GM12873 (cell line): Measurements from ENCODE around the gene EIF4G1.
A peak's percentile ranks its signal among the peaks of the same experiment; 100 is the strongest.

Experiments used
- TF ChIP-seq, protein P1 (sequence below): IDR thresholded peaks from 2 replicates; pipeline ENCODE4 v1.5.1; 2012; ENCODE audit warnings: low read depth, mild to moderate bottlenecking, moderate library complexity, low read length, control low read depth; ENCODE audit not compliant: insufficient read depth; ENCODE audit errors: missing control alignments

EIF4G1 gene

DNA sequence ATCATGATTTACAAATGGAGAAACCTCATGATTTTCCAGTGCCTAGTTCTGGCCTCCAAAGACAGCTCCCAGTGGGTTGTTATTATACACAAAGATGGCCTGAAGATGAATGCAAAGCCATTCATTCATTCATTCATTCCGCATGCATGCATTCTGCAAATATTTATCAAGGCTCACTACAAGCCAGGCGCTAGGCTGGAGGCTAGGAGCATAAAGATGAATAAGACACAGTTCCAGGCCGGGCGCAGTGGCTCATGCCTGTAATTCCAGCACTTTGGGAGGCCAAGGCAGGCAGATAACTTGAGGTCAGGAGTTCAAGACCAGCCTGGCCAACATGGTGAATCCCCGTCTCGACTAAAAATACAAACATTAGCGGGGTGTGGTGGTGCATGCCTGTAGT, 17.8 kb upstream of the EIF4G1 start:
- TF ChIP-seq, protein P1, sequence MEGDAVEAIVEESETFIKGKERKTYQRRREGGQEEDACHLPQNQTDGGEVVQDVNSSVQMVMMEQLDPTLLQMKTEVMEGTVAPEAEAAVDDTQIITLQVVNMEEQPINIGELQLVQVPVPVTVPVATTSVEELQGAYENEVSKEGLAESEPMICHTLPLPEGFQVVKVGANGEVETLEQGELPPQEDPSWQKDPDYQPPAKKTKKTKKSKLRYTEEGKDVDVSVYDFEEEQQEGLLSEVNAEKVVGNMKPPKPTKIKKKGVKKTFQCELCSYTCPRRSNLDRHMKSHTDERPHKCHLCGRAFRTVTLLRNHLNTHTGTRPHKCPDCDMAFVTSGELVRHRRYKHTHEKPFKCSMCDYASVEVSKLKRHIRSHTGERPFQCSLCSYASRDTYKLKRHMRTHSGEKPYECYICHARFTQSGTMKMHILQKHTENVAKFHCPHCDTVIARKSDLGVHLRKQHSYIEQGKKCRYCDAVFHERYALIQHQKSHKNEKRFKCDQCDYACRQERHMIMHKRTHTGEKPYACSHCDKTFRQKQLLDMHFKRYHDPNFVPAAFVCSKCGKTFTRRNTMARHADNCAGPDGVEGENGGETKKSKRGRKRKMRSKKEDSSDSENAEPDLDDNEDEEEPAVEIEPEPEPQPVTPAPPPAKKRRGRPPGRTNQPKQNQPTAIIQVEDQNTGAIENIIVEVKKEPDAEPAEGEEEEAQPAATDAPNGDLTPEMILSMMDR: no peak

DNA sequence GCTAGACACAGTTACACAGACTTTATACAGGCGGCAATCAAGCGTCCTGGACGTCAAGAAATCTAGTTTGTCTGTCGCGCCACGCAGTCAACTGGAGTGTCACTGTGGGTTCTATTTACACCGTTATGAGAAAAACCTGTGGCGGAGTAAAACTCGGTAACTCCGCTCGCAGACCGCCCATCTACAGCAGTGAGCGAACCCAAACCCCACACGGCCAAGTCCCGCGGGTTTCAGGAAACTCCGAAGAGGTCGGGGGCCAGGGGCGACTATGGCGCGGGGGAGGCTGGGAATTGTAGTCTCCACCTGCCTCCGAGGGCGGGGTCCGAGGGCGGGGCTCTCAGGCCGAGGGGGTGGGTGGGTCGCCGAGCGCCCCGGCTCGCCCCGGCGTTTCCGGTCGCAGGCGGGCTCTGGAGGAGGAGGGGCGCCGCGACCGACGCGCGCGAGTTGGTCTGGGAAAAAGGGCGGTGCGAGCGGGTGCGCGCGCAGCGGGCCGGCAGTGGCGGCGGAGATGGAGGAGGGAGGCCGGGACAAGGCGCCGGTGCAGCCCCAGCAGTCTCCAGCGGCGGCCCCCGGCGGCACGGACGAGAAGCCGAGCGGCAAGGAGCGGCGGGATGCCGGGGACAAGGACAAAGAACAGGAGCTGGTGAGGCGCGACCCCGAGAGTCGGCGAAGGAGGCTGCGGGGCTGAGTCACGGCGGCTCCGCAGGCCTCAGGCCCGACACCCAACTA, 15.5 kb upstream of the EIF4G1 start, which contains the start of gene PSMD2:
Gene PSMD2 (plus strand): TSS at position 483 of the 729 bp plus-strand sequence. CDS start 26 bp downstream, at position 509.
- TF ChIP-seq, protein P1: no peak

DNA sequence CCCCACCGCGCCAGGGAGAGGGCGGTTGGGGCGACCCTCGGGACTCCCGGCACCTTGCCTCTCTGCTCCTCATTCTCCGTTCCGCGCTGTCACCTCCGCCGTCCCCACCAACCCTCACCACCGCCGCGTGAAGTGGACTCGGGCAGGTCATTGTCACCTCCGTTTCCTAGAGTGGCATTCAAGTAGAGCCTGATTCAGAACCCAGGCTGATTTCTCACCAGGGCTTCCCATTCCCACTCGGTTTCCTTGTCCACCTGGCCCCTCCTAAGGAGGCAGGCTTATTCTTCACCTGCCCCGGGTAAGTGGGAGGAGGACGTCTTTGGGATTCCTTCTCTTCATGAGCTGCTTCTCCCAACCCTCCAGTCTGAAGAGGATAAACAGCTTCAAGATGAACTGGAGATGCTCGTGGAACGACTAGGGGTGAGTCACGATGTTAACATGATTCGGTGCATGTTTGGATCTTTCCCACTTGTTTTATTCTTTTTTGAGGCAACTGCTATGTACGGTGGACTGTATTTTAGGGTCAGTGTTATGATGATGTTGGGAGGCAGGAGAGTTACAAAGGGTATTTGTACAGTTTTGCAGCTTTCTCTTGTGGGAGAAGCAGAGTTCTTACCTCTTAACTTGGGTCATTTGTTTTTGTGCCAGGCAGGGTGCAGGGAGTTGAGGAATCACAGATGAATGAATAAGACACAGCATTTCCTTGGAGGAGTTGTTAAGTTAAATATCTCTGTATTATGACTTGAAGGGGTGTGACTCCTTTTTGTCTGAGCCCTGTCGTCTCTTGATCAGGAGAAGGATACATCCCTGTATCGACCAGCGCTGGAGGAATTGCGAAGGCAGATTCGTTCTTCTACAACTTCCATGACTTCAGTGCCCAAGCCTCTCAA, 14.7 kb upstream of the EIF4G1 start:
- TF ChIP-seq, protein P1: no peak

DNA sequence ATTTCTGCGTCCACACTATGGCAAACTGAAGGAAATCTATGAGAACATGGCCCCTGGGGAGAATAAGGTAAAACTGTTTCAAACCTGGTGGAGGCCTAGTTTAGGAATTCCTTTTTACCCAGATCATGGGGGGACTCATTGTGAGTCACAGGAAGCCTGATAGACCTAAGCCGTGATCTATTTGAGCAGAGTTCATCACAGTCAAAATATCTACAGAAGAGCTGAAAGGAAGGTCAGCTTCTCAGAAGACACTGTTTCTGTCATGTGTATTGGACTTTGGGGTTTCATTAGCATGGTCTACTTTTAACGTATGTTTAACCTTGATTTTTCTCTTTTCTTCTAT, 14.1 kb upstream of the EIF4G1 start:
- TF ChIP-seq, protein P1: no peak

DNA sequence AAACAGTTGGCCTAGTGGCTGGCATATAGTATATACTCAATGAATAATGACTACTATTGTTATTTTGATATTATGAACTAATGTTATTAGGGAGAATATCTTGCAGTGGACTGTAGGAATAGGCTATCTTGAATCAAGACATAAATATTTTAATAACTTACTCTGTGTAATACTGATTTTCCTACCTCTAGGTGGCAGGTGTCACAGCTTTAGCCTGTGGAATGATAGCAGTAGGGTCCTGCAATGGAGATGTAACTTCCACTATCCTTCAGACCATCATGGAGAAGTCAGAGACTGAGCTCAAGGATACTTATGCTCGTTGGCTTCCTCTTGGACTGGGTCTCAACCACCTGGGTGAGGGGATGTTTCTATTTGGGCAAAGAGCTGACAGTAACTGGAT, 8.8 kb upstream of the EIF4G1 start:
- TF ChIP-seq, protein P1: peak; percentile 27

DNA sequence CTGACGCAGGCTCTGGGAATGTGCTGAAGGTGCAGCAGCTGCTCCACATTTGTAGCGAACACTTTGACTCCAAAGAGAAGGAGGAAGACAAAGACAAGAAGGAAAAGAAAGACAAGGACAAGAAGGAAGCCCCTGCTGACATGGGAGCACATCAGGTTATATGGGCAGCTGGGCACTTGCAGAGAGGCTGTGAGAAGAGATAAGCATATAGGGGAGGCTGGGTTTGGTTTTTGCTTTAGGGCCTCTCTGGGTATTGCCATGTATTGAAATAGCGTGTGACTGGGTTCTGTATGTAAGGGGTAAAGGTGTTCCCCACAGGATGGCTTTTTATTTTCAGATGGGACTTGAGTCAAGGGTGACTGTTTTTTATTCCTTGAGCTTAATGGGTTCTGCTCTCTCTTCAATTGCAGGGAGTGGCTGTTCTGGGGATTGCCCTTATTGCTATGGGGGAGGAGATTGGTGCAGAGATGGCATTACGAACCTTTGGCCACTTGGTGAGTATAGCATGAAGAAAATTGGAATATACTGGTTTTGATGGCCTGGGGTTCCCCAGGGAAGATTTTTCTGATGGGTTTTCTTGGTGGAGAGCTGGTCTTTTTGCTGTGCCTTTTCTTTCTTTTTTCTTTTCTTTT, 7.9 kb upstream of the EIF4G1 start:
- TF ChIP-seq, protein P1: no peak

DNA sequence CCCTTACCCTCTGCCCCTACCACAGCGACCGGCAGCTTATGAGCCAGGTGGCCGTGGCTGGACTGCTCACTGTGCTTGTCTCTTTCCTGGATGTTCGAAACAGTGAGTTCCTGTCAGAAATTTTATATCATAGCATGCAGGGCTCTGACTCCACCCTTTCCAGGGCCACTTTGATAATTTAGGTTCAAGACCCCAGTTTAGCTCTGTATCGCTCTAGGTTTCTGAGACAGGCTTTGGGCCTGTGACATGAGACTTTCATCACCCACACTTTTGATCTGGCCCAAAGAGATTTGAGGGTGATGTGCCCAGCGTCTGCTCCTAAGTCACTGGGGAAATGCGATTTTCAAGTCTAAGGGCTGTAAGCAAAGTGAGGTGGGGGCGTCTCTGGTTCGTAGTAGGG, 6.5 kb upstream of the EIF4G1 start:
- TF ChIP-seq, protein P1: no peak
